Right renal cortex interstitium (tissue), 3 donors: ENCODE results near the gene TMEM59L. TPM values are rescaled to one million over a fixed set of nuclear protein-coding genes. Genes with fewer than 3 reads are reported as not detected.

Experiments
- DNase-seq, 3 donors: peaks; one replicate each; pipeline ENCODE4 v3.0.0-alpha.2; 2013; ENCODE audit warnings: low read depth in 3 of 3, low spot score in 2 of 3
- polyA plus RNA-seq, 3 donors: library from polyadenylated mRNA; unstranded; fragments of 120-200 nt; gene quantifications; one replicate each; pipeline ENCODE4 v1.2.1, GENCODE V29; 2013; ENCODE audit not compliant: insufficient read length in 3 of 3

The TMEM59L gene
- polyA plus RNA-seq, 3 donors, result 1.5 to 2.6 (median 1.9) TPM

- DNase-seq, result no peak
Observed at GRCh38 chr19:18656337-18657086, 43.8 kb downstream of the TMEM59L start.

GRCh38 chr19:18657590-18658365 lies 45.1 kb downstream of the TMEM59L start:
- DNase-seq, result no peak

DNA sequence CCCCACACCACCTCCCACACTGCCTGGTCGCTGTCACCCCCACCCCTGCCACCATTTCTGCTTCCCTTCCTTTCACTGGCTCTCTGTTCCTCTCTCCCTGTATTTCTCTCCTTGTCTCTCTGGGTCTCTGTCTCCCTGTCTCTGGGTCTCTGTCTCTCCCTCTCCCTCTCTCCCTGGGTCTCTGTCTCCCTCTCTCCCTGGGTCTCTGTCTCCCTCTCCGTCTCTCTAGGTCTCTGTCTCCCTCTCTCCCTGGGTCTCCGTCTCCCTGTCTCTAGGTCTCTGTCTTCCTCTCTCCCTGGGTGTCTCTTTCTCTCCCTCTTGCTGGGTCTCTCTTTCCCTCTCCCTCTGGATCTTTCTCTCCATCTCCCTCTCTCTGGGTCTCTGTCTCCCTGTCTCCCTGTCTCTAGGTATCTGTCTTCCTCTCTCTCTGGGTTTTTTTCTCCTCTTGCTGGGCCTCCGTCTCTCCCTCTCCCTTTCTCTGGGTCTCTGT lies 45.7 kb downstream of the TMEM59L start:
- no peak for DNase-seq

DNA sequence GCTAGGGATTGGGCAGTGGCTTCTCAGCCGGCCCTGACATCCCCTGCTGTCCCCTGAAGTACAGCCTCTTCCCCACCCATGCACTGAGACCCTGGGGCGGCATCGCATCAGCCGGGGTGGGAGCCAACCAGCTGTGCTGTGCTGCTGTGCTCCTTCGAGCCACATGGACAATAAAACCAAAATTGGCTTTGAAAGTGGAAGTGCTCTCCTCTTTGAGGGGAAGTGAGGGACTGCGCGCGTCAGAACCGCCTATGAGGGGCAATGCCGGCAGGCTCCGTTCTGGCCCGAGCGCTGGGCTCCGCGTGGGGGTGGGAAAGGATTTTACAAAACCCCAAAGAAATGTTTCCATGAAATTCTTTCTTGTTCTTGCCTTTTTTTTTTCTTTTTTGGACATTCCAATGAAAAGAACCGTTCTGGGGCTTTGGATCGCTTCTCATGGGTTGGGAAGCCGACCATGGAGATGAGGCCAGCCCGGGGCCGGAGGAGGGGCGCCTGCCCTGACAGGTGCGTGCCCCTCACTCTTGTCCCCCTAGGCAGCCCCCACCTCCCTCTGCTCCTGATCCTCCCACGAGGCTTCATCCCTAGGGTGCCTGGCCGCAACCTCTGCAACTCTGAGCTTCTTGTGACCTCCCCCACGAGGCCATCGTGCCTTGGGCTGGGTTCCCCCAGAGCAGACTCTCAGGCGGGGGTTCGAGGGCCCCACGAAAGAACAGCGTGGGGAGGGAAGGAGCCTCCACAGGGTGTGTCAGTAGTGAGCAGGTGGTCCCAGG lies 46.8 kb downstream of the TMEM59L start:
- DNase-seq, result no peak

- no peak for DNase-seq
Observed at GRCh38 chr19:18660051-18660910, 47.6 kb downstream of the TMEM59L start.

DNA sequence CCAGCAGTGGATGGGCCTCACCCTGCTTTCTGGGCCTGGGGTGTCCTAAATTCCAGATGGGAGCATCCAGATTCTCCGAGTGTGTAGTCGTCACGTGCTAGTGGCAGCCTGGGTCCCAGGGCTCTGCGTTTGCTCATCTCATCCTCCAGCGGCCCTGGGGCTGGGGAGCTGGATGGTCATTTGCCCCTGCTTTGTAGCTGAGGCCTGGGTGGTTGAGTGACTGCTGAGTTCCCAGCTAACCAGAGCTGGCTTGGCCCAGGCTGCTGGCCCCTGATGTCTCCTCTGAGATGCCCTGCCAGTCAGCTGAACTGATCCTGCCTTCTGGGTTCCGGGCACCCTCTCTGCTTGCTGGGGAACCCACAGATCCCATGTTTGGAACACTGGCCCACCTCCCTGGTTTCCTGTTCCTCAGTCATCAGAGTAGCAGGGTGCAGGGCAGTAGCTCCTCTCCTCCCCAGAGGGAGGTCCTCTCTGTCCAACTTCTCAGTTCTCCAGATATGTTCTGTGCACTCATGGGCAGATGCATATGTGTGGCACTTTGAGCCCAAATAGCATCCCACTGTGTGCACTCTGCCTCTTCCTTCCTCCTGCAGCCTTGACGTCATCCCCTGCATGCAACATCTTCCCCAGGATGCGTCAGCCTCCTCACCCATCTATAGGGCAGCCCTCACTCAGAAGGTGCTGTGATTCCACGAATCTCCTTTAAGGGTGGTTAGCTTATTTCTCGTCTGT lies 48.4 kb downstream of the TMEM59L start:
- no peak for DNase-seq

GRCh38 chr19:18662972-18663732 lies 50.5 kb downstream of the TMEM59L start:
- DNase-seq, result no peak

DNA sequence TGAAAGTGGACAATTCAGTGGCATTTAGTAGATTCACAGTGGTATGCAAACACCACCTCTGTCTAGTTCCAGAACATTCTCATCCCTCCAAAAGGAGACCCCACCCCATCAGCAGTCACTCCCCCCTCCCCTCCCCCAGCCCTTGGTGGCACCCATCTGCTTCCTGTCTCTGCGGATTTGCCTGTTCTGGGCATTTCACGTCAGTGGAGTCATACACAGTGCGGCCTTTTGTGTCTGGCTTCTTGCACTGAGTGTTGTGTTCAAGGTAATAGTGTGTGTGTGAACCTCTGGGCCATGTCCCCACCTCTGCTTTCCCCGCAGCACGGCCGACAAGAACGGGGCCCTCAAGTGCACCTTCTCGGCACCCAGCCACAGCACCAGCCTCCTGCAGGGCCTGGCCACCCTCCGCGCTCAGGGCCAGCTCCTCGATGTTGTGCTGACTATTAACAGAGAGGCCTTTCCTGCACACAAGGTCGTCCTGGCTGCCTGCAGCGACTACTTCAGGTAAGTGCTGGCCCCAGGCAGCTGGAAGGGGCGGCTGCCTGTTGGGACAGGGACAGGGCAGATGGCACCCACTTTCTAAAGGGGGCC lies 51.4 kb downstream of the TMEM59L start:
- no peak for DNase-seq

GRCh38 chr19:18665771-18666202 lies 53.1 kb downstream of the TMEM59L start:
- no peak for DNase-seq

GRCh38 chr19:18666317-18666716 lies 53.6 kb downstream of the TMEM59L start:
- DNase-seq, result no peak

DNA sequence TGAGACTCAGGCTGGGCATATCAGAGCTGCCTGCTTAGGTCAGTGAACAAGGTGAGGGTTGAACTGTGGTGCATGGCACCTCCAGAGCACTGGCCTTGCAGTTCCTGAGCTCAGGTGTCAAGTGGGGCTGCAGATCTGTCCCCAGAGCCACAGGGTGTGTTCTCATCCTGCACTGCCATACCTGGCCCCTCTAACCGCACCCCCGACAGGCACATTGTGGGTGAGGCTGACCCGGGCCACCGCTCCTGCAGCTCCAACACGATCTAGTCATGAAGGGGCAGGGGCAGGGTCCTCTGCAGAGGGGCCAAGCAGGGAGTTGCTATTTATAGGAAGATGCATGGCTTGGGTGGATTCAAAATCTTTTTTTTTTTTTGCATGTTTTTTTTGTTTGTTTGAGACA lies 54.1 kb downstream of the TMEM59L start:
- DNase-seq, result no peak

DNA sequence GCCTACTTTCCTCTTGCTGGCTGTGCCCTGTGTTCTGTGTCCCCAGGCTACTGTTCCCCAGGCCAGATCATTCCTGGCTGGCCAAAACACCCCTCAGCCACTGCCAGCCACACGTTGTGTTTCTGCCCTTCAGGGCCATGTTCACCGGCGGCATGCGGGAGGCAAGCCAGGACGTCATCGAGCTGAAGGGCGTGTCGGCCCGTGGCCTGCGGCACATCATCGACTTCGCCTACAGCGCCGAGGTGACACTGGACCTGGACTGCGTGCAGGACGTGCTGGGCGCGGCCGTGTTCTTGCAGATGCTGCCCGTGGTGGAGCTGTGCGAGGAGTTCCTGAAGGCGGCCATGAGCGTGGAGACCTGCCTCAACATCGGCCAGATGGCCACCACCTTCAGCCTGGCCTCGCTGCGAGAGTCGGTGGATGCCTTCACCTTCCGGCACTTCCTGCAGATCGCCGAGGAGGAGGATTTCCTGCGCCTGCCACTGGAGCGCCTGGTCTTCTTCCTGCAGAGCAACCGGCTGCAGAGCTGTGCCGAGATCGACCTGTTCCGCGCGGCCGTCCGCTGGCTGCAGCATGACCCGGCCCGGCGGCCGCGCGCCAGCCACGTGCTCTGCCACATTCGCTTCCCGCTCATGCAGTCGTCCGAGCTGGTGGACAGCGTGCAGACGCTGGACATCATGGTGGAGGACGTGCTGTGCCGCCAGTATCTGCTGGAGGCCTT lies 55.0 kb downstream of the TMEM59L start:
- no peak for DNase-seq

DNA sequence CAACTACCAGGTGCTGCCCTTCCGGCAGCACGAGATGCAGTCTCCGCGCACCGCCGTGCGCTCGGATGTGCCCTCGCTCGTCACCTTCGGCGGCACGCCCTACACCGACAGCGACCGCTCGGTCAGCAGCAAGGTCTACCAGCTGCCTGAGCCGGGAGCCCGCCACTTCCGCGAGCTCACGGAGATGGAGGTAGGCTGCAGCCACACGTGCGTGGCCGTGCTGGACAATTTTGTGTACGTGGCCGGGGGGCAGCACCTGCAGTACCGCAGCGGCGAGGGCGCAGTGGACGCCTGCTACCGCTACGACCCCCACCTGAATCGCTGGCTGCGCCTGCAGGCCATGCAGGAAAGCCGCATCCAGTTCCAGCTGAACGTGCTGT lies 55.6 kb downstream of the TMEM59L start:
- DNase-seq, result no peak

DNA sequence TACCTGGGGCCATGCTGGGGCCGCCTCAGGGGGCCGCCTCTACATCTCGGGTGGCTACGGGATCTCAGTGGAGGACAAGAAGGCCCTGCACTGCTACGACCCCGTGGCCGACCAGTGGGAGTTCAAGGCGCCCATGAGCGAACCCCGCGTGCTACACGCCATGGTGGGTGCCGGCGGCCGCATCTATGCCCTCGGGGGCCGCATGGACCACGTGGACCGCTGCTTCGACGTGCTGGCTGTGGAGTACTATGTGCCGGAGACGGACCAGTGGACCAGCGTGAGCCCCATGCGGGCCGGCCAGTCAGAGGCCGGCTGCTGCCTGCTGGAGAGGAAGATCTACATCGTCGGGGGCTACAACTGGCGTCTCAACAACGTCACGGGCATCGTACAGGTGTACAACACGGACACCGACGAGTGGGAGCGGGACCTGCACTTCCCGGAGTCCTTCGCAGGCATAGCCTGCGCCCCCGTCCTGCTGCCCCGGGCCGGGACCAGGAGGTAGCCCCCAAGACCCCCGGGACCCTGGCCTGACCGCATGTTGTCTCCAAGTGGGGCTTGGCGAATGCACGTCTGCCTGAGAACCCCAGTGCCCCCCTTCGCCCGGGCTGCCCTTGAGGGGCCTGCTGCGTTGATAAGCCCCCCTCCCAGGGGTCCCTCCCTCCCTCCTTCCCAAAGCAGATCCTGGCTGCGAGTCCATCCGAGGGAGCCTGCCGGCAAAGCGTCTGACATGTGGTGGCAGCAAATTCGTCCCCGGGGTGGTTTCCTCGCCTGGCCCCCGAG lies 56.3 kb downstream of the TMEM59L start:
- no peak for DNase-seq

DNA sequence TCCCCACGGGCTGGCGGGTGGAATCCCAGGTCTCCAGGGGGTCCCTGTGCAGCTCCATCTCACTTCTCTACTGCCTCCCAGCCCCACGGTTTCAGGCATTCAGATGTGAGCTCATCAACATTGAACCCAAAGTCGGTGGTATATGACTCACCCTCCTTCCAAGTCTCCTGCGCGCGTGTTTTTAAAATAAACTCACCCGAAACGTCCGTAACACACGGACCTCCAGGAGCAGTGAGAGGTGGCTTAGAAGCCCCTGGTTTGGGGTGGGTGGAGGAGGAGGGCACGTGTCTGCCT lies 56.8 kb downstream of the TMEM59L start:
- DNase-seq, result no peak

GRCh38 chr19:18669883-18670282 lies 57.2 kb downstream of the TMEM59L start:
- DNase-seq, result no peak

- no peak for DNase-seq
Observed at GRCh38 chr19:18670312-18670711, 57.6 kb downstream of the TMEM59L start.
